Measurements from ENCODE around the gene KCNN3.

DNA sequence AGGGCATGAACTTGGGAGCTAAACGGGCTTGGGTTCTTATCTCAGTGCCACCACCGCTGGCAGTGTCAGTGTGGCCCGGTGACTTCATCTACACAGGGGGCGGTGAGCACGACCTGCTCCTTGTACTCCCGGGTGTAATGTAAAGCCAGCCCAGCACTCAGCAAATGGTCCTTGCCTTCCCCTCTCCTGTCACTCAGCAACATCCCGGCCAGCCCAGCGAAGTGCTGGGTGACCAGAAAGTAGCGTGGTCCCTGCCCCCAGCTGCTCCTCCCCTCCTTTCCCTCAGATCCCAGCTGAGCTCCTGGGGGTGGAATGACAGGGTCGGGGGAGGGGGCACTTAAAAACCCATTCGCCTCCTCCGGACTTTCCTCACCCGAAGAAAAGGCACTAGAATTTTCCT, 7.2 kb downstream of the KCNN3 start:
- TF ChIP-seq, protein P1, sequence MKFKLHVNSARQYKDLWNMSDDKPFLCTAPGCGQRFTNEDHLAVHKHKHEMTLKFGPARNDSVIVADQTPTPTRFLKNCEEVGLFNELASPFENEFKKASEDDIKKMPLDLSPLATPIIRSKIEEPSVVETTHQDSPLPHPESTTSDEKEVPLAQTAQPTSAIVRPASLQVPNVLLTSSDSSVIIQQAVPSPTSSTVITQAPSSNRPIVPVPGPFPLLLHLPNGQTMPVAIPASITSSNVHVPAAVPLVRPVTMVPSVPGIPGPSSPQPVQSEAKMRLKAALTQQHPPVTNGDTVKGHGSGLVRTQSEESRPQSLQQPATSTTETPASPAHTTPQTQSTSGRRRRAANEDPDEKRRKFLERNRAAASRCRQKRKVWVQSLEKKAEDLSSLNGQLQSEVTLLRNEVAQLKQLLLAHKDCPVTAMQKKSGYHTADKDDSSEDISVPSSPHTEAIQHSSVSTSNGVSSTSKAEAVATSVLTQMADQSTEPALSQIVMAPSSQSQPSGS (CRISPR knock-in tag; IDR thresholded peaks at IDR 0.05), result no peak
- TF ChIP-seq JUN (CRISPR knock-in tag; IDR thresholded peaks at IDR 0.05), result no peak
- TF ChIP-seq, protein P2, sequence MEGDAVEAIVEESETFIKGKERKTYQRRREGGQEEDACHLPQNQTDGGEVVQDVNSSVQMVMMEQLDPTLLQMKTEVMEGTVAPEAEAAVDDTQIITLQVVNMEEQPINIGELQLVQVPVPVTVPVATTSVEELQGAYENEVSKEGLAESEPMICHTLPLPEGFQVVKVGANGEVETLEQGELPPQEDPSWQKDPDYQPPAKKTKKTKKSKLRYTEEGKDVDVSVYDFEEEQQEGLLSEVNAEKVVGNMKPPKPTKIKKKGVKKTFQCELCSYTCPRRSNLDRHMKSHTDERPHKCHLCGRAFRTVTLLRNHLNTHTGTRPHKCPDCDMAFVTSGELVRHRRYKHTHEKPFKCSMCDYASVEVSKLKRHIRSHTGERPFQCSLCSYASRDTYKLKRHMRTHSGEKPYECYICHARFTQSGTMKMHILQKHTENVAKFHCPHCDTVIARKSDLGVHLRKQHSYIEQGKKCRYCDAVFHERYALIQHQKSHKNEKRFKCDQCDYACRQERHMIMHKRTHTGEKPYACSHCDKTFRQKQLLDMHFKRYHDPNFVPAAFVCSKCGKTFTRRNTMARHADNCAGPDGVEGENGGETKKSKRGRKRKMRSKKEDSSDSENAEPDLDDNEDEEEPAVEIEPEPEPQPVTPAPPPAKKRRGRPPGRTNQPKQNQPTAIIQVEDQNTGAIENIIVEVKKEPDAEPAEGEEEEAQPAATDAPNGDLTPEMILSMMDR (CRISPR knock-in tag; IDR thresholded peaks at IDR 0.05), result no peak

All from HepG2 (cell line).